Hippocampal formation (tissue), 2 donors: ENCODE data around the gene GTPBP10.
"Not testable (repeated sequence)": the region's sequence is repeated elsewhere in the genome, so short reads cannot be mapped to it uniquely, and the experiment has no call there.

ENCODE experiments used
- DNase-seq, 2 donors: peaks; one replicate each; lab custom pipeline; 2025; lab: John Stamatoyannopoulos, UW

The GTPBP10 gene

DNA sequence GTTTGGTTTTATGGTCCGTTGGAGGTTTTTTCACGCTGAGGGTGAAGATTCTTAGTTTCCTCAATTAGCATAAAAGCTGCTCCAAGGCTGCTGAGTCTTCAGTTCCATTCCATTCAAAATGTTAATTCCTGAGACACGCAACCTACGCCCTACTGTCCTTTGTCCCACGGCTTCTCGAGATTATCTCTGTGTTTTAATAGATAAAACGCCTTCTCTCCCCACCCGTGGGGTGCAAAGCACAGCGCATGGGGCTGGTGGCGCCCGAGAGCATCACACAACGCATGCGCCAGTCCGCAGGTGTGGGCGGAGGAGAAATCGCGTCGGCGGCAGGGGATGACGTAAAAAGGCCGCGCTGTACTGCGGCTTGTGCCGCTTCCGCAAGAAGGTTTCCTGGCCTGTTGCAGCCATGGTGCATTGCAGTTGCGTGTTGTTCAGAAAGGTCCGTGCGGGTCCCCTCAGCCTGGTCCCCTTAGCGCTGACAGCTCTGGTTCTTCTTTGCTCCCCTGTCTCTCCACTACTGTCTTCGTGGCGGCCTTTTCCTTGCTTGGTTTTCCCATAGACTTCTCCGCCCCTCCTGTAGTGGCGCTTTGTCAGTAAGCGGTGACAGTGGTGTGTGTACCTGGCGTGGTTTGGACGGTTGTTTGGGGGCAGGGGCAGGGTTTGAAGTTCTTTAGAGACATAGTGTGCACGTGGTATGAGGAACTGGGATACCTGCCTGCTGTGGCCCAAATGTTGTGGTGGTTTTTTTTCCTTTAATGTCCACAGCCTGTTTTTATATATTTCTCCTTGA, at the start of gene GTPBP10:
GTPBP10 (plus strand) TSS at position 381 of the 790 bp plus-strand sequence; CDS start at position 407, 26 bp downstream.
- peak; percentile 88 for DNase-seq

GRCh38 chr7:90298145-90299038, 48.1 kb upstream of the GTPBP10 start:
- DNase-seq: peak in 1 of 2 donors; percentile 52

DNA sequence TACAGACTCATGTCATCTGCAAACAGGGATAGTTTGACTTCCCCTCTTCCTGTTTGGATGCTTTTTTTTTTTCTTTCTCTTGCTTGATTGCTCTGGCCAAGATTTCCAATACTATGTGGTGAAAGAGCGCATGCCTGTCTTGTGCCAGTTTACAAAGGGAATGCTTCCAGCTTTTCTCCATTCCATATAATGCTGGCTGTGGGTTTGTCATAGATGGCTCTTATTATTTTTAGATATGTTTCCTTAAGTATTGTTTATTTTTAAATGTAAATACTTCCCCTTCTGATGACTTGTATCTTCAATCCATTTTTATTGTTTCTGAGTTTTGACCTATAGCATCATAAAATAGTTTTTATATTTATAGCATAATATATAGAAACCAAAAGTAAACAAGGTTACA, 43.3 kb upstream of the GTPBP10 start:
- DNase-seq: no peak

GRCh38 chr7:90309872-90310271, 36.6 kb upstream of the GTPBP10 start:
- DNase-seq: no peak

GRCh38 chr7:90311175-90311574, 35.3 kb upstream of the GTPBP10 start:
- no peak for DNase-seq

DNA sequence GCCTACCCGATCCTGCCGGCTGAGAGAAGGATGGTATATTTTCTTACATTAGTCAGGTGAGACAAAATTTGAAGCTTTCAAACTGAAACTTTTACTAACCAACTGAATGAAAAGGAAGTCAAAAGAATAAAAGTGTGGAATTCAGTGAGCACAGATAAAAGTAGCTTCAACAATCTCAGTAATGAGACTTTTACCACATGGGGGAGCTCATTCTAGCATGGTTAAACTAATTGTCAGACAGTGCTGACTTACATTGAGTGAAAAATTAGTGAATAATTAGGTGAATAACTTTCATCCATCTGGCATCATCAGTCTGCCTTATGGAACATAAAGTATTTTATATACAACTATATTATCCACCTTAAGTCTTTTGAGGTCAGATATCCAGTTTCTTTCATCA, 33.8 kb upstream of the GTPBP10 start:
- no peak for DNase-seq

DNA sequence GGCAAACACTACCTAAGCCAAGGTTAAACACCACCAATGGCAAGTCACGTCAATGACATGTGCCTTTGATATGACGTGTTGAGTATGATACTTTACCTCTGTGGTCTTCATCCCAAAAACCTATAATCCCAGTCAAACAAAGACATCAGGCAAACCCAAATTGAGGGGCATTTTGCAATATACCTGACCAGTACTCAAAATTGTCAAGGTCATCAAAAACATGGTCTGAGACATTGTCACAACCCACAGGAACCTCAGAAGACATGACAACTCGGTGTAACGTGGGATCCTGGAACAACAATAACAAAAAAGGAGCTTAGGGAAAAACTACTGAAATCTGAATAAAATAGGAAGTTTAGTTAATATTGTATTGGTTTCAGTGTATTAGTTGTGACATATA, 32.6 kb upstream of the GTPBP10 start:
- DNase-seq: no peak

DNA sequence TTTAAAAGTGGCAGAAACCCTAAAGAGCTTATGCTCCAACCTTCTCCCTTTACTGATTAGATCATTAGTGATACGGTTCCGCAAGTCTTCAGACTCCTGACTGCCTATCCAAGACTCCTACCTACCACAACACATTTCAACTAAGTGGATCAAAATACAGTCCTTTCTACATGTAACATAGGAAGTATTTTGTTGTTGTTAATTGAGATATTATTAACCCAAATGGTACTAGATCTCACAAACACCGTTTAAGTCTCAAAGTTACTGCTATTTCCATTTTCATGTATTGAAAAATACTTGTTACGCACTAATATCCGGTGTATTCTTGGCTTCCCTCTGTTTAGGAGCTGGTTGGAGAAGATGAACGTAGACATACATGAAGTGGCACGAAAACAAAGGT, 26.5 kb upstream of the GTPBP10 start:
- DNase-seq: no peak

DNA sequence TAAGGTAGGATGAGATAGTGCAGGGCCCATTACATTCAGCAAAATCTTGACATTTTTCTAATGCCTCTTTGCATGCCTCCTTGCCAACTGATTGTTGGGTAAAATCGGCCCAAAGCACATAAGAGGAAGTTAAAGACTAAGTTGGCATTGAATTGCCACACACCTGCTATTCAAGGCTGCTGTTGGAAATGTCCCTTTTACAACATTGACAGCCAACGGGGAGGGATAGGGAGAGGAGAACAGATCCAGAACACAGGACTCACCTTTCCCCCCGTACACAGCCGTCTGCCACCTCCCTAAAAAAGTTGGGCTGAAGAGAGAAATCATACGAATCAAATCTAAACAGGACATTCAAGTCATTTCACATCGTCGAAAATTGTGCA, 26.1 kb upstream of the GTPBP10 start:
- no peak for DNase-seq

- DNase-seq: no peak
Measured at GRCh38 chr7:90320801-90321494, 25.6 kb upstream of the GTPBP10 start, which contains the start of gene FAM237B. Gene FAM237B (minus strand): TSS chr7:90321304. CDS start chr7:90319748, 1,556 bp downstream.

- DNase-seq: no peak
Measured at GRCh38 chr7:90322837-90323236, 23.7 kb upstream of the GTPBP10 start.

- DNase-seq: no peak
Measured at GRCh38 chr7:90326500-90326899, 20.0 kb upstream of the GTPBP10 start.

GRCh38 chr7:90334193-90334843, 12.2 kb upstream of the GTPBP10 start:
- no peak for DNase-seq

DNA sequence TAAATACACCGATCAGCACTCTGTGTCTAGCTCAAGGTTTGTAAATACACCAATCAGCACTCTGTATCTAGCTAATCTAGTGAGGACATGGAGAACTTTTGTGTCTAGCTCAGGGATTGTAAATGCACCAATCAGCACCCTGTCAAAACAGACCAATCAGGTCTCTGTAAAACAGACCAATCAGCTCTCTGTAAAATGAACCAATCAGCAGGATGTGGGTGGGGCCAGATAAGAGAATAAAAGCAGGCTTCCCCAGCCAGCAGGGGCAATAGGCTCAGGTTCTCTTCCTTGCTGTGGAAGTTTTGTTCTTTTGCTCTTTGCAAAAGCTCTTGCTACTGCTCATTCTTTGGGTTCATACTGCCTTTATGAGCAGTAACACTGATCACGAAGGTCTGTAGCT, 11.6 kb upstream of the GTPBP10 start:
- DNase-seq: not testable (repeated sequence)

- no peak for DNase-seq
Measured at GRCh38 chr7:90337106-90337505, 9.4 kb upstream of the GTPBP10 start.

GRCh38 chr7:90345016-90345415, 1.5 kb upstream of the GTPBP10 start:
- DNase-seq: no peak

DNA sequence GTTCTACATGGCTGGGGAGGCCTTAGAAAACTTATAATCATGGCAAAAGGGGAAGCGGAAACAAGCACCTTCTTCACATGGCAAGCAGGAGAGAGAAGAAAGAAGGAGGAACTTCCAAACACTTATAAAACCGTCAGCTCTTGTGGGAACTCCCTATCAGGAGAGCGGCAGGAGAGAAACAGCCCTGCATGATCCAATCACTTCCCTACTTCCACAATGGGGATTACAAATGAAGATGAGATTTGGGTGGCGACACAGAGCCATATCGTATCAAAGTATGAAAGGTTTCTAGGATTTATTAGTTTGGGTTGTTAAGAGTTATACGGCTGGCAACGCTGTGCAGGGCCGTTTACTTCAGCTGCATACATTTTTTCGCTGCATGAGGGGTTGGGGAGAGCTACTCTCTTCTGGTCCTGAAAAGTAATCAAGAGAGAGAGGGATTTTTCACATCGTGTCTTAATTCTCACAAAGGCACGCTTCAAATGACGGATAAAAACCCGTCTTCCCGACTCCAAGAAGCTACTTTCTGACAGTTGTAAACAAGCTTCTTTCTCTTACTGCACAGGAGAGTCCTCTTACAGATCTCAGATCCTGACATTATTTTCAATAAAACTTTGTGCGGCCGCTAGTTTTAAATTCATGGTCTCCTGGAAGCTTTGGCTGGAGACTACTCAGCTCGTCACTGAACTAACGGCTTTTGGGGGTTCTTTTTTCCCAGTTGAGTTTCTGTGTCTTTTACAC, 751 bp upstream of the GTPBP10 start:
- DNase-seq: peak; percentile 33 to 50

GRCh38 chr7:90347759-90348158, 1.2 kb downstream of the GTPBP10 start:
- DNase-seq: no peak

DNA sequence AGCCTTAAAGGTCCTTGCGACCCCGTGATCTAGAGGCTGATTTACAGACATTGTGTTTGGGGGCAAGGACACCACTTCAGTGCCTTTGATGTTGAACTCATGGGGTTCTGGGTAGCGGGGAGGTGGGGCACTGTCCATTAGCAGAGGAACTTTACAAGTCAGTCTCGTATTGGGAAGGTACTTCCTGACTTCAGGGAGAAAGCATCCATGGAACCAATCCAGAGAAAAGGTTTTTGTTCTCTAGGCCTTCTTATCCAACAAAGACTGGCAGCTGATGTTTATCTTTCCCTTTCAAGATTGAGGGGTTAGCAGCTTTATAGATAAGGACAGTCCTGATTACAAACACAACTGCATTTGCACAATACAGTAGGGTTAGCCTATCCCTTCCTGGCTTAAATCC, 2.8 kb downstream of the GTPBP10 start:
- no peak for DNase-seq

GRCh38 chr7:90350032-90350431, 3.5 kb downstream of the GTPBP10 start:
- not testable (repeated sequence) for DNase-seq

- no peak for DNase-seq
Measured at GRCh38 chr7:90351987-90352386, 5.5 kb downstream of the GTPBP10 start.
